Astrocyte (in vitro differentiated cells and primary cell): Measurements from ENCODE around the gene HDAC8. TPM values are rescaled to one million over a fixed set of nuclear protein-coding genes. Genes with fewer than 3 reads are reported as not detected.
A peak's percentile ranks its signal among the peaks of the same experiment; 100 is the strongest.

Experiments
- DNase-seq: peaks from one replicate; pipeline ENCODE4 v3.0.0-alpha.2; 2010; ENCODE audit warnings: low read depth
- FAIRE-seq: peaks from 2 replicates; lab custom pipeline; 2011; peaks lifted over from hg19 to GRCh38; lab: Jason Lieb, UNC
- H2AFZ ChIP-seq: 2 replicates; pipeline ENCODE4 v1.6.0; 2012; ENCODE audit warnings: low read depth, low read length, inconsistent platforms
- H3K27ac ChIP-seq: 2 replicates; pipeline ENCODE4 v1.5.1; 2011; ENCODE audit warnings: low read depth, low read length, inconsistent platforms
- H3K27me3 ChIP-seq: 2 replicates; pipeline ENCODE4 v1.6.0; 2011; ENCODE audit warnings: low read length, inconsistent platforms; ENCODE audit not compliant: insufficient read depth
- H3K36me3 ChIP-seq: 2 replicates; pipeline ENCODE4 v1.5.1; 2011; ENCODE audit warnings: low read length, inconsistent platforms; ENCODE audit not compliant: insufficient read depth
- H3K4me1 ChIP-seq: 2 replicates; pipeline ENCODE4 v1.5.1; 2011; ENCODE audit warnings: low read length, inconsistent platforms; ENCODE audit not compliant: insufficient read depth
- H3K4me2 ChIP-seq: 2 replicates; pipeline ENCODE4 v1.6.0; 2012; ENCODE audit warnings: low read length, inconsistent platforms
- H3K4me3 ChIP-seq: 2 replicates; pipeline ENCODE4 v1.5.1; 2011; ENCODE audit warnings: low read depth, mild to moderate bottlenecking, low read length, inconsistent platforms; ENCODE audit not compliant: insufficient read depth
- H3K79me2 ChIP-seq: 2 replicates; pipeline ENCODE4 v1.6.0; 2012; ENCODE audit warnings: mild to moderate bottlenecking, low read length, inconsistent platforms; ENCODE audit not compliant: insufficient read depth
- H3K9ac ChIP-seq: 2 replicates; pipeline ENCODE4 v1.6.0; 2012; ENCODE audit warnings: mild to moderate bottlenecking, low read length, inconsistent platforms
- H3K9me3 ChIP-seq: 2 replicates; pipeline ENCODE4 v1.5.1; 2012; ENCODE audit warnings: low read depth, mild to moderate bottlenecking, low read length, inconsistent platforms; ENCODE audit not compliant: insufficient read depth
- H4K20me1 ChIP-seq: 2 replicates; pipeline ENCODE4 v1.6.0; 2012; ENCODE audit warnings: low read length, inconsistent platforms; ENCODE audit not compliant: insufficient read depth
- H3K27ac Mint-ChIP-seq: one replicate; pipeline ENCODE4 v1.8.0; 2021; ENCODE audit warnings: mild to moderate bottlenecking, mixed read lengths; ENCODE audit not compliant: unreplicated experiment
- H3K27me3 Mint-ChIP-seq: one replicate; pipeline ENCODE4 v1.8.0; 2021; ENCODE audit warnings: low read depth, mixed read lengths; ENCODE audit not compliant: unreplicated experiment
- H3K36me3 Mint-ChIP-seq: one replicate; pipeline ENCODE4 v1.8.0; 2021; ENCODE audit warnings: low read depth, mixed read lengths; ENCODE audit not compliant: unreplicated experiment
- H3K4me1 Mint-ChIP-seq: one replicate; pipeline ENCODE4 v1.8.0; 2021; ENCODE audit warnings: low read depth, mixed read lengths; ENCODE audit not compliant: unreplicated experiment
- H3K4me3 Mint-ChIP-seq: one replicate; pipeline ENCODE4 v1.8.0; 2021; ENCODE audit warnings: mild to moderate bottlenecking, moderate library complexity, mixed read lengths; ENCODE audit not compliant: unreplicated experiment
- H3K9me3 Mint-ChIP-seq: one replicate; pipeline ENCODE4 v1.8.0; 2021; ENCODE audit warnings: mild to moderate bottlenecking, mixed read lengths; ENCODE audit not compliant: unreplicated experiment
- CTCF ChIP-seq: IDR thresholded peaks from 2 replicates; pipeline ENCODE4 v1.5.1; 2011; ENCODE audit warnings: low read depth, mild to moderate bottlenecking, inconsistent platforms, low read length, moderate library complexity; ENCODE audit not compliant: insufficient read depth
- EZH2 ChIP-seq: IDR thresholded peaks from 2 replicates; pipeline ENCODE4 v1.6.1; 2012; ENCODE audit warnings: mild to moderate bottlenecking, low read length, inconsistent platforms; ENCODE audit not compliant: insufficient read depth
- total RNA-seq: library from RNA; stranded (reverse); gene quantifications from 2 replicates; pipeline ENCODE4 v1.2.1, GENCODE V29; 2021

The HDAC8 gene
- total RNA-seq, 1 donor from 2014 or later, result 23.6 TPM

- H3K4me3 ChIP-seq, result no peak overlapping the region
- H3K36me3 ChIP-seq, result no peaks in the 10 kb centered on the region
- Mint-ChIP-seq H3K27ac (no peak overlapping the region), H3K36me3 (peaks cover 8% of the 10 kb centered on the region), H3K9me3 (peaks cover 8% of the 10 kb centered on the region), H3K27me3 (no peaks in the 10 kb centered on the region), H3K4me1 (peaks cover under 1% of the 10 kb centered on the region), H3K4me3 (no peak overlapping the region)
- DNase-seq (no peak), FAIRE-seq (no peak)
- H3K9me3 ChIP-seq, result no peaks in the 10 kb centered on the region
- H3K4me2 ChIP-seq, result no peak overlapping the region
- H3K27ac ChIP-seq, result no peak overlapping the region
- no peaks in the 10 kb centered on the region for H3K27me3 ChIP-seq
- TF ChIP-seq EZH2, result no peak
- no peak for TF ChIP-seq CTCF
- no peak overlapping the region for H3K9ac ChIP-seq
- no peaks in the 10 kb centered on the region for H3K79me2 ChIP-seq
- no peak overlapping the region for H2AFZ ChIP-seq
- no peaks in the 10 kb centered on the region for H3K4me1 ChIP-seq
- H4K20me1 ChIP-seq, result no peaks in the 10 kb centered on the region
These were observed 136.6 kb downstream of the HDAC8 start for GRCh38 chrX:72436010-72436409.

- no peak overlapping the region for H3K9ac ChIP-seq
- no peak overlapping the region for H3K4me3 Mint-ChIP-seq
- FAIRE-seq, result peak; percentile 94
These were observed 142.2 kb downstream of the HDAC8 start for GRCh38 chrX:72430405-72430968.

More at GRCh38 chrX:72430405-72430968, 142.2 kb downstream of the HDAC8 start:
- Histone ChIP-seq H3K79me2 (no peaks in the 10 kb centered on the region), H3K36me3 (no peaks in the 10 kb centered on the region), H2AFZ (no peak overlapping the region), H3K27me3 (no peaks in the 10 kb centered on the region), H3K4me1 (no peaks in the 10 kb centered on the region), H3K4me3 (no peak overlapping the region), H3K9me3 (no peaks in the 10 kb centered on the region), H3K4me2 (no peak overlapping the region), H3K27ac (no peak overlapping the region), H4K20me1 (no peaks in the 10 kb centered on the region)
- H3K27ac Mint-ChIP-seq, result no peak overlapping the region
- peaks cover 3% of the 10 kb centered on the region for H3K36me3 Mint-ChIP-seq
- H3K9me3 Mint-ChIP-seq, result no peaks in the 10 kb centered on the region
- no peaks in the 10 kb centered on the region for H3K27me3 Mint-ChIP-seq
- no peak for TF ChIP-seq CTCF
- no peak for TF ChIP-seq EZH2
- DNase-seq, result no peak
- H3K4me1 Mint-ChIP-seq, result peaks cover 3% of the 10 kb centered on the region
